Spleen (tissue), 11 donors: ENCODE data around the gene TOB2. TPM values are rescaled to one million over a fixed set of nuclear protein-coding genes. Genes with fewer than 3 reads are reported as not detected.

Experiments
- DNase-seq: peaks from one replicate; pipeline ENCODE4 v3.0.0-alpha.2; 2020
- H3K27ac ChIP-seq, 8 donors: fragments of 200-600 bp; sonication (generic) in 7 of 8; 1 replicate in 4 of 8; 2 replicates in 4 of 8; pipeline versions ENCODE4 v1.5.0 to v1.8.0; 2016 to 2021; ENCODE audit warnings: inconsistent platforms in 4 of 8, mild to moderate bottlenecking in 4 of 8, moderate library complexity in 1 of 8
- H3K27me3 ChIP-seq, 7 donors: fragments of 200-600 bp; sonication (generic) in 6 of 7; replicated peaks in 1 of 7; 1 replicate in 4 of 7; 2 replicates in 3 of 7; pipeline versions ENCODE4 v1.5.0 to v1.8.0; 2016 to 2021; ENCODE audit warnings: inconsistent platforms in 3 of 7, mild to moderate bottlenecking in 1 of 7
- H3K36me3 ChIP-seq, 6 donors: fragments of 200-600 bp; sonication (generic) in 5 of 6; 1 replicate in 4 of 6; 2 replicates in 2 of 6; pipeline versions ENCODE4 v1.5.0 to v1.8.0; 2016 to 2021; ENCODE audit warnings: inconsistent platforms in 2 of 6
- H3K4me1 ChIP-seq, 6 donors: fragments of 200-600 bp; sonication (generic) in 5 of 6; 1 replicate in 3 of 6; 2 replicates in 3 of 6; pipeline versions ENCODE4 v1.5.0 to v1.8.0; 2016 to 2021; ENCODE audit warnings: inconsistent platforms in 3 of 6
- H3K4me3 ChIP-seq, 8 donors: fragments of 200-600 bp; sonication (generic) in 7 of 8; 1 replicate in 4 of 8; 2 replicates in 4 of 8; pipeline versions ENCODE4 v1.5.0 to v1.8.0; 2016 to 2021; ENCODE audit warnings: inconsistent platforms in 4 of 8, mild to moderate bottlenecking in 4 of 8, moderate library complexity in 2 of 8
- H3K9me3 ChIP-seq, 8 donors: fragments of 200-600 bp; sonication (generic) in 7 of 8; 1 replicate in 4 of 8; 2 replicates in 4 of 8; pipeline versions ENCODE4 v1.5.0 to v1.8.0; 2016 to 2021; ENCODE audit warnings: inconsistent platforms in 4 of 8
- CTCF ChIP-seq, 11 experiments: fragments of 200-600 bp in 7 of 11; fragments of 450-650 bp in 4 of 11; sonication (generic) in 4 of 11; IDR thresholded peaks in 8 of 11; conservative IDR thresholded peaks in 3 of 11; 1 replicate in 7 of 11; 2 replicates in 4 of 11; pipeline versions ENCODE4 v1.4.0 to v1.8.0; 2016 to 2021; ENCODE audit warnings: antibody characterized with exemption in 11 of 11, inconsistent platforms in 4 of 11, mild to moderate bottlenecking in 1 of 11
- POLR2A ChIP-seq, 3 donors: fragments of 450-650 bp; IDR thresholded peaks; one replicate each; pipeline ENCODE4 v1.5.1; 2017; ENCODE audit warnings: antibody characterized with exemption in 3 of 3, mild to moderate bottlenecking in 1 of 3
- POLR2AphosphoS5 ChIP-seq, 3 donors: sonication (generic); formaldehyde crosslinking; IDR thresholded peaks; one replicate each; pipeline ENCODE4 v1.5.1; 2017; ENCODE audit warnings: antibody characterized with exemption in 3 of 3
- WGBS, 5 donors: extraction: QIAGEN DNeasy Blood & Tissue Kit in 3 of 5; methylation state at CpG; one replicate each; pipeline versions ENCODE4 v1.1.5 to v1.1.7; 2013 to 2018; 5-methylcytosine and 5-hydroxymethylcytosine counted together
- intact Hi-C: fragments of 100-400 bp; cut with DNase I; formaldehyde crosslinking; loops from one replicate; pipeline ENCODE4 v1.15.0; 2023; ENCODE audit warnings: low total_unique reads
- polyA plus RNA-seq, 3 donors: library from polyadenylated mRNA; stranded (reverse); fragments of 200-250 nt; gene quantifications; one replicate each; pipeline ENCODE4 v1.2.1, GENCODE V29; 2013
- total RNA-seq, 7 donors: library from RNA; depleted of rRNA in 3 of 7; stranded (reverse); fragments of >200 nt in 3 of 7; fragmentation: NEBNext Ultra II Directional in 4 of 7; extraction: Animal tissue kit (Norgen Biotek cat#: 25700) in 4 of 7; gene quantifications; one replicate each; pipeline versions ENCODE4 v1.1.0 to v1.2.1, GENCODE V29; 2016 to 2021
- donor health status: healthy with polysubstance abuse.
- donor health status: DM: no; HTN: no; CAD: no; lungs with moderate emphysema.
- donor health status: DM: no; HTN: no; CAD: no.
- donor health status: Bipolar disorder and iron deficiency.
- donor health status: healthy.
- donor health status: DM: no; HTN: no; CAD: no.
- donor health status: DM: yes; HTN: yes; CAD: no.

The TOB2 gene
- total and polyA plus RNA-seq, 10 donors: 7.5 to 52.4 (median 42.3) TPM

GRCh38 chr22:41478891-41479521, 32.4 kb upstream of the TOB2 start:
- TF ChIP-seq CTCF (IDR thresholded peaks at IDR 0.05 in 8 of 11, conservative IDR thresholded peaks at IDR 0.05 in 3 of 11) (no peak), POLR2A (IDR thresholded peaks at IDR 0.05) (no peak), POLR2AphosphoS5 (IDR thresholded peaks at IDR 0.05) (no peak)
- 41 to 72% (median 56%) methylated on average over 7 of the region's 7 CpGs for WGBS, 5 donors
- Histone ChIP-seq H3K4me1 (peaks cover 30 to 98% (median 78%) of the 10 kb centered on the region in 6 donors), H3K4me3 (no peak overlapping the region), H3K36me3 (peaks cover 0 to 14% (median 4%) of the 10 kb centered on the region in 6 donors), H3K27me3 (no peaks in the 10 kb centered on the region), H3K9me3 (no peaks in the 10 kb centered on the region), H3K27ac (peak overlapping the region in 7 of 8 donors; percentile 41 to 84 (median 53))
- DNase-seq: no peak
- intact Hi-C loops: no loop called here

GRCh38 chr22:41478473-41478872, 31.9 kb upstream of the TOB2 start:
- peaks cover 0 to 15% (median 4%) of the 10 kb centered on the region in 6 donors for H3K36me3 ChIP-seq
- no peak for DNase-seq
- 56 to 77% (median 65%) methylated on average over 2 of the region's 2 CpGs for WGBS, 5 donors
- TF ChIP-seq POLR2AphosphoS5 (IDR thresholded peaks at IDR 0.05): no peak
- TF ChIP-seq POLR2A (IDR thresholded peaks at IDR 0.05): no peak
- TF ChIP-seq CTCF (IDR thresholded peaks at IDR 0.05 in 8 of 11, conservative IDR thresholded peaks at IDR 0.05 in 3 of 11): no peak
- H3K27ac ChIP-seq: peak overlapping the region in 6 of 8 donors; percentile 41 to 84 (median 57)
- no peaks in the 10 kb centered on the region for H3K9me3 ChIP-seq
- H3K27me3 ChIP-seq: no peaks in the 10 kb centered on the region
- H3K4me3 ChIP-seq: no peak overlapping the region
- intact Hi-C loops: no loop called here
- H3K4me1 ChIP-seq: peaks cover 27 to 98% (median 77%) of the 10 kb centered on the region in 6 donors

- Histone ChIP-seq H3K36me3 (peaks cover 0 to 39% (median 4%) of the 10 kb centered on the region in 6 donors), H3K4me3 (no peak overlapping the region), H3K27me3 (no peaks in the 10 kb centered on the region), H3K9me3 (no peaks in the 10 kb centered on the region), H3K4me1 (peaks cover 22 to 98% (median 69%) of the 10 kb centered on the region in 6 donors), H3K27ac (peak overlapping the region in 2 of 8 donors; percentile 27 to 55)
- 90 to 95% (median 92%) methylated on average over 6 of the region's 6 CpGs for WGBS, 5 donors
- no peak for TF ChIP-seq POLR2AphosphoS5 (IDR thresholded peaks at IDR 0.05)
- intact Hi-C loops: no loop called here
- no peak for DNase-seq
These were observed 28.4 kb upstream of the TOB2 start for GRCh38 chr22:41474872-41475451.

- Histone ChIP-seq H3K27me3 (no peaks in the 10 kb centered on the region), H3K4me3 (no peak overlapping the region), H3K4me1 (peaks cover 24 to 91% (median 68%) of the 10 kb centered on the region in 6 donors), H3K36me3 (peaks cover 0 to 45% (median 10%) of the 10 kb centered on the region in 6 donors), H3K27ac (no peak overlapping the region), H3K9me3 (no peaks in the 10 kb centered on the region)
- no peak for DNase-seq
- intact Hi-C loops: no loop called here
- WGBS, 5 donors: 76 to 94% (median 89%) methylated on average over 2 of the region's 2 CpGs
- TF ChIP-seq CTCF (IDR thresholded peaks at IDR 0.05 in 8 of 11, conservative IDR thresholded peaks at IDR 0.05 in 3 of 11) (no peak), POLR2AphosphoS5 (IDR thresholded peaks at IDR 0.05) (no peak), POLR2A (IDR thresholded peaks at IDR 0.05) (no peak)
These were observed 25.0 kb upstream of the TOB2 start for GRCh38 chr22:41471568-41471967.
